GM12875 (cell line): Measurements from ENCODE around the gene MAST3.

Experiments
- H3K4me3 ChIP-seq: one replicate; pipeline ENCODE4 v1.5.1; 2011; ENCODE audit warnings: low read depth, low read length, control low read depth
- CTCF ChIP-seq: IDR thresholded peaks from 2 replicates; pipeline ENCODE4 v1.5.1; 2011; ENCODE audit warnings: low read depth, mild to moderate bottlenecking, control low read depth, inconsistent platforms, low read length, moderate library complexity, borderline replicate concordance; ENCODE audit not compliant: insufficient read depth

The MAST3 gene

GRCh38 chr19:18183529-18183928, 86.0 kb downstream of the MAST3 start:
- no peak overlapping the region for H3K4me3 ChIP-seq
- no peak for TF ChIP-seq CTCF

DNA sequence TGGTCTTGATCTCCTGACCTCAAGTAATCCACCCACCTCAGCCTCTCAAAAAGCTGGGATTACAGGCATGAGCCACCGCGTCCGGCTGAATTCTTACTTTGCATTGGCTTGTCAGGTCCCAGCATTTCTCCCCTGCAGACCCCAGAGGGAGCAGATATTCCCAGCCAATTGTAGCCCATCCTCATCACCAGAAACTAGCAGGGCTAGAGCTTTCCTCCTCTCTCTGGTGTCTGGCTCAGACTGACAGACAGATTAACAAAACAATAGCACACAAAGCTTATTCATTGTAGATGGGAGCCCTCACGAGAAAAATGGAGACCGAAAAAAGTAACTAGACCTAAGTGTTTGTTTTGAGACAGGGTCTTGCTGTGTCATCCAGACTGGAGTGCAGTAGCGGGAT, 88.0 kb downstream of the MAST3 start:
- TF ChIP-seq CTCF = no peak
- no peak overlapping the region for H3K4me3 ChIP-seq

DNA sequence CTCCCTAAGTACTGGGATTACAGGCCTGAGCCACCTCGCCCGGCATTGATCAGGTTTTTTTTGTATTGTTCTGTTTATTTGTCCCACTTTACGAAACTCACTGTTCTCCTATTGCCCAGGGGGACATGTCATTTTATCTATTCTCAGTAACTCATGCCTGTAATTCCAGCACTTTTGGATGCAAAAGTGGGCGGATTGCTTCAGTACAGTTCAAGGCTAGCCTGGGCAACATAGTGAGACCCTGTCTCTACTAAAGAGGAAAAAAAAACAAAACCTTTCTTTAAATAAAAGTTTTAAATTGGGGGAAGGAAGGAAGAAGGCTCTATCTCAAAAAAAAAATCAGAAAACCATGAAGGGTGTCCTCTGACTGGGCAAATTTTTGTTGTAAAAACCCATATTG, 92.7 kb downstream of the MAST3 start:
- TF ChIP-seq CTCF = no peak
- no peak overlapping the region for H3K4me3 ChIP-seq

DNA sequence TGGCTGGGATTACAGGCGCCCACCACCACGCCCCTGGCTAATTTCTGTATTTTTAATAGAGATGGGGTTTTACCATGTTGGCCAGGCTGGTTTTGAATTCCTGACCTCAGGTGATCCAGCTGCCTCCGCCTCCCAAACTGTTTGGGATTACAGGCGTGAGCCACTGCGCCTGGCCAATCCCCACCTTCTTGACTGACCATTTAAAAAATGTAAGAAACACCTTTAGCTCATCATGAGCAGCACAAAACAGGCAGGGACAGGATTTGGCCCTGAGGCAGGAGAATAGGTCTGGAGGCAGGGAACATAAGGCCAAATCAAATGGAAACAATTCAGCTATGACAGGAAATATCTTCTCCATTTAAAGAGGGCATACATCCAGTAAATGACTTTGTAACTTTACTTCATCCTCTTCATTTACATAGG, 94.1 kb downstream of the MAST3 start:
- no peak for TF ChIP-seq CTCF
- H3K4me3 ChIP-seq = peak overlapping the region; percentile 31

GRCh38 chr19:18192673-18193387, 95.3 kb downstream of the MAST3 start, which contains the start of gene MPV17L2:
Gene MPV17L2, plus strand, starts transcription at chr19:18193218. Its CDS starts 64 bp downstream, at chr19:18193282.
- H3K4me3 ChIP-seq = peak within 1 kb of the TSS; percentile 64
- no peak for TF ChIP-seq CTCF

GRCh38 chr19:18193388-18194180, 96.0 kb downstream of the MAST3 start:
- no peak for TF ChIP-seq CTCF
- H3K4me3 ChIP-seq = peak overlapping the region; percentile 64

DNA sequence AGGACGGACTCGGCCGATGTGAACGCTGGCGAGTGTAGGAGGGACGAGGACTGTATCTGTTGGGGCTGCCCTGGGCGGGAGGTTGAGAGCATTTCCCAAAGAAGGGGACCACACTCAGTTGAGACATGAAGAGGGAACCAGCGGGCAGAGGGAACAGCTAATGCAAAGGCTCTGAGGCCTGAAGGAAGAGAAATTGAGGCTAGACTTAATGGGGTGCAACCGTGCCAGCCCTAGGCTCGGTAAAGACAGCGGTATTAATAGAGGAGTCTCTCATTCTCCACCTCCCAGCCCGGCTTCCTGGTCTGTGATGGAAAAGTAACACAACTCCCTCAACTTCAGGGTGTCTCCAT, 96.6 kb downstream of the MAST3 start:
- no peak for TF ChIP-seq CTCF
- peak overlapping the region; percentile 64 for H3K4me3 ChIP-seq
